Ovary (tissue), 9 donors: ENCODE data around the gene CT47C1. TPM values are rescaled to one million over a fixed set of nuclear protein-coding genes. Genes with fewer than 3 reads are reported as not detected.

Experiments
- DNase-seq, 5 donors: peaks; one replicate each; pipeline ENCODE4 v3.0.0-alpha.2; 2019 to 2020
- H3K27ac ChIP-seq, 2 donors: fragments of 200-600 bp; one replicate each; pipeline versions ENCODE4 v1.5.1 to v1.8.0; 2019 to 2022
- H3K27me3 ChIP-seq: fragments of 200-600 bp; one replicate; pipeline ENCODE4 v1.8.0; 2022
- H3K36me3 ChIP-seq: fragments of 200-600 bp; sonication (generic); one replicate; pipeline ENCODE4 v1.5.1; 2019
- H3K4me1 ChIP-seq: one replicate; pipeline ENCODE4 v1.8.1; 2013; ENCODE audit warnings: mild to moderate bottlenecking, moderate library complexity; ENCODE audit not compliant: insufficient read depth
- H3K4me3 ChIP-seq: fragments of 200-600 bp; sonication (generic); one replicate; pipeline ENCODE4 v1.5.1; 2017
- H3K9me3 ChIP-seq, 2 donors: fragments of 200-600 bp in 1 of 2; sonication (generic) in 1 of 2; one replicate each; pipeline versions ENCODE4 v1.5.1 to v1.8.1; 2013 to 2019; ENCODE audit warnings: mild to moderate bottlenecking in 1 of 2, moderate library complexity in 1 of 2
- CTCF ChIP-seq, 3 donors: fragments of 450-650 bp in 2 of 3; fragments of 200-600 bp in 1 of 3; IDR thresholded peaks; one replicate each; pipeline versions ENCODE4 v1.5.1 to v1.8.0; 2016 to 2022; ENCODE audit warnings: antibody characterized with exemption in 3 of 3, mild to moderate bottlenecking in 1 of 3
- EP300 ChIP-seq: sonication (generic); formaldehyde crosslinking; IDR thresholded peaks from one replicate; pipeline ENCODE4 v1.6.1; 2017; ENCODE audit warnings: antibody characterized with exemption
- POLR2A ChIP-seq: fragments of 450-650 bp; IDR thresholded peaks from one replicate; pipeline ENCODE4 v1.6.1; 2017; ENCODE audit warnings: antibody characterized with exemption, mild to moderate bottlenecking, moderate library complexity
- WGBS, 3 donors: extraction: QIAGEN DNeasy Blood & Tissue Kit in 1 of 3; methylation state at CpG; one replicate each; pipeline versions ENCODE4 v1.1.5 to v1.1.7; 2013 to 2017; 5-methylcytosine and 5-hydroxymethylcytosine counted together
- intact Hi-C, 4 donors: fragments of 100-400 bp; cut with DNase I; formaldehyde crosslinking; loops; one replicate each; pipeline versions ENCODE4 v1.11.0 to v1.15.1; 2022 to 2023
- polyA plus RNA-seq, 2 donors: library from polyadenylated mRNA; stranded (reverse); fragments of 200-250 nt in 1 of 2; fragments of 350-450 nt in 1 of 2; fragmentation: Illumina TruSeq in 1 of 2; extraction: RNeasy Lipid Tissue Mini Kit (QIAGEN cat#74804) in 1 of 2; gene quantifications; one replicate each; pipeline ENCODE4 v1.2.3, GENCODE V29; 2013 to 2014
- total RNA-seq, 7 donors: library from RNA; depleted of rRNA in 2 of 7; stranded (reverse); fragments of >200 nt in 2 of 7; fragmentation: NEBNext Ultra II Directional in 3 of 7; extraction: Animal tissue kit (Norgen Biotek cat#: 25700) in 3 of 7; gene quantifications; one replicate each; pipeline versions ENCODE4 v1.1.0 to v1.2.4, GENCODE V29; 2016 to 2023
- donor health status: DM: no; HTN: no; CAD: no; lungs with moderate emphysema.
- donor health status: DM: no; HTN: no; CAD: no.
- donor health status: Bipolar disorder and iron deficiency.
- donor health status: DM: yes; HTN: yes; CAD: no.
- donor health status: DM: no; HTN: no; CAD: no.
- donor health status: DM: yes; HTN: yes; CAD: no.

The CT47C1 gene
- total and polyA plus RNA-seq, 9 donors, result not detected

- no peak for DNase-seq
- no peak overlapping the region for H3K27ac ChIP-seq
- H3K4me3 ChIP-seq, result no peak overlapping the region
- no peaks in the 10 kb centered on the region for H3K27me3 ChIP-seq
- intact Hi-C loops, result no loop called here
- 60 to 66% (median 60%) methylated on average over 7 of the region's 7 CpGs for WGBS, 3 donors
- no peaks in the 10 kb centered on the region for H3K4me1 ChIP-seq
- no peaks in the 10 kb centered on the region for H3K36me3 ChIP-seq
- H3K9me3 ChIP-seq, result no peaks in the 10 kb centered on the region
- TF ChIP-seq CTCF (IDR thresholded peaks at IDR 0.05) (no peak), POLR2A (no peak), EP300 (no peak)
Measured at GRCh38 chrX:119093991-119094735, 21.4 kb downstream of the CT47C1 start.

- Histone ChIP-seq H3K27ac (no peak overlapping the region), H3K4me1 (no peaks in the 10 kb centered on the region), H3K27me3 (no peaks in the 10 kb centered on the region), H3K4me3 (no peak overlapping the region), H3K9me3 (no peaks in the 10 kb centered on the region), H3K36me3 (no peaks in the 10 kb centered on the region)
- no peak for TF ChIP-seq CTCF (IDR thresholded peaks at IDR 0.05)
- no peak for TF ChIP-seq POLR2A
- no peak for TF ChIP-seq EP300
- no peak for DNase-seq
- intact Hi-C loops, result no loop called here
- WGBS, 3 donors, result 57 to 70% (median 63%) methylated on average over 3 of the region's 3 CpGs
Measured at GRCh38 chrX:119094819-119095218, 22.0 kb downstream of the CT47C1 start.

- intact Hi-C loops, result no loop called here
- no peak for DNase-seq
Measured at GRCh38 chrX:119095936-119096335, 23.1 kb downstream of the CT47C1 start.

GRCh38 chrX:119101168-119101567, 28.4 kb downstream of the CT47C1 start:
- no peak for DNase-seq
- Histone ChIP-seq H3K36me3 (no peaks in the 10 kb centered on the region), H3K27me3 (no peaks in the 10 kb centered on the region), H3K9me3 (no peaks in the 10 kb centered on the region), H3K27ac (no peak overlapping the region), H3K4me3 (no peak overlapping the region), H3K4me1 (no peaks in the 10 kb centered on the region)
- intact Hi-C loops, result no loop called here
- 66 to 78% (median 72%) methylated on average over 1 of the region's 1 CpG for WGBS, 3 donors
- TF ChIP-seq EP300, result no peak
- no peak for TF ChIP-seq POLR2A
- no peak for TF ChIP-seq CTCF (IDR thresholded peaks at IDR 0.05)

More at GRCh38 chrX:119095936-119096335, 23.1 kb downstream of the CT47C1 start:
- no peak overlapping the region for H3K27ac ChIP-seq
- no peaks in the 10 kb centered on the region for H3K27me3 ChIP-seq
- no peak overlapping the region for H3K4me3 ChIP-seq
- TF ChIP-seq EP300 (no peak), POLR2A (no peak), CTCF (IDR thresholded peaks at IDR 0.05) (no peak)
- H3K4me1 ChIP-seq, result no peaks in the 10 kb centered on the region
- no peaks in the 10 kb centered on the region for H3K9me3 ChIP-seq
- H3K36me3 ChIP-seq, result no peaks in the 10 kb centered on the region
